WTC11 (cell line): Measurements from ENCODE around the gene POTEJ. TPM values are rescaled to one million over a fixed set of nuclear protein-coding genes. Genes with fewer than 3 reads are reported as not detected.
"Not testable (repeated sequence)": the region's sequence is repeated elsewhere in the genome, so short reads cannot be mapped to it uniquely, and the experiment has no call there.

Experiments used
- ATAC-seq: fragments of 200-7000 bp; cut with Tn5 transposase; 2 replicates; pipeline ENCODE4 v1.10.0; 2021; ENCODE audit warnings: mild to moderate bottlenecking, moderate library complexity
- CTCF ChIA-PET: fragments of 300-600 bp; sonication (Branson Sonifier 250); formaldehyde crosslinking; loops from one replicate; lab custom pipeline; 2021; ENCODE audit warnings: antibody characterized with exemption; lab: Charles Lee
- POLR2A ChIA-PET: fragments of 350-600 bp; sonication (Branson Sonifier 250); formaldehyde crosslinking; loops from one replicate; lab custom pipeline; 2021; ENCODE audit warnings: antibody characterized with exemption; lab: Charles Lee
- DNase-seq: peaks from one replicate; pipeline ENCODE4 v3.0.0; 2021; ENCODE audit warnings: low spot score
- H3K27ac Mint-ChIP-seq: 2 replicates; pipeline ENCODE4 v1.8.0; 2021; ENCODE audit warnings: mixed read lengths
- H3K27me3 Mint-ChIP-seq: 2 replicates; pipeline ENCODE4 v1.8.0; 2021; ENCODE audit warnings: low read depth, mild to moderate bottlenecking, moderate library complexity, mixed read lengths
- H3K36me3 Mint-ChIP-seq: 2 replicates; pipeline ENCODE4 v1.8.0; 2021; ENCODE audit warnings: mixed read lengths
- H3K4me1 Mint-ChIP-seq: 2 replicates; pipeline ENCODE4 v1.8.0; 2022; ENCODE audit warnings: mixed read lengths
- H3K4me3 Mint-ChIP-seq: 2 replicates; pipeline ENCODE4 v1.8.0; 2021; ENCODE audit warnings: mild to moderate bottlenecking, moderate library complexity, mixed read lengths
- H3K9me3 Mint-ChIP-seq: 2 replicates; pipeline ENCODE4 v1.8.0; 2021; ENCODE audit warnings: mixed read lengths
- total RNA-seq: library from RNA; stranded (reverse); gene quantifications from 3 replicates; pipeline ENCODE4 v1.2.3, GENCODE V29; 2021

Gene POTEJ
- total RNA-seq, 1 experiment from 2014 or later: not detected

GRCh38 chr2:130590170-130590841 is 20.9 kb upstream of the POTEJ start:
- H3K36me3 Mint-ChIP-seq, H3K27me3 Mint-ChIP-seq, H3K4me1 Mint-ChIP-seq, H3K27ac Mint-ChIP-seq, ATAC-seq, DNase-seq, POLR2A ChIA-PET, H3K9me3 Mint-ChIP-seq, H3K4me3 Mint-ChIP-seq, CTCF ChIA-PET: not testable (repeated sequence)

GRCh38 chr2:130590842-130591359 is 20.3 kb upstream of the POTEJ start:
- H3K36me3 Mint-ChIP-seq, H3K27ac Mint-ChIP-seq, H3K4me1 Mint-ChIP-seq, H3K9me3 Mint-ChIP-seq, CTCF ChIA-PET, H3K27me3 Mint-ChIP-seq, DNase-seq, POLR2A ChIA-PET, H3K4me3 Mint-ChIP-seq, ATAC-seq: not testable (repeated sequence)

GRCh38 chr2:130592791-130593414 is 18.3 kb upstream of the POTEJ start:
- POLR2A ChIA-PET, H3K27me3 Mint-ChIP-seq, H3K36me3 Mint-ChIP-seq, H3K4me3 Mint-ChIP-seq, H3K27ac Mint-ChIP-seq, H3K4me1 Mint-ChIP-seq, DNase-seq, CTCF ChIA-PET, H3K9me3 Mint-ChIP-seq: not testable (repeated sequence)
- ATAC-seq: peak; percentile 67

- CTCF ChIA-PET, H3K4me1 Mint-ChIP-seq, H3K4me3 Mint-ChIP-seq, H3K27me3 Mint-ChIP-seq, ATAC-seq, H3K36me3 Mint-ChIP-seq, H3K27ac Mint-ChIP-seq, H3K9me3 Mint-ChIP-seq, POLR2A ChIA-PET, DNase-seq: not testable (repeated sequence)
These were observed 17.2 kb upstream of the POTEJ start for GRCh38 chr2:130594011-130594410.

DNA sequence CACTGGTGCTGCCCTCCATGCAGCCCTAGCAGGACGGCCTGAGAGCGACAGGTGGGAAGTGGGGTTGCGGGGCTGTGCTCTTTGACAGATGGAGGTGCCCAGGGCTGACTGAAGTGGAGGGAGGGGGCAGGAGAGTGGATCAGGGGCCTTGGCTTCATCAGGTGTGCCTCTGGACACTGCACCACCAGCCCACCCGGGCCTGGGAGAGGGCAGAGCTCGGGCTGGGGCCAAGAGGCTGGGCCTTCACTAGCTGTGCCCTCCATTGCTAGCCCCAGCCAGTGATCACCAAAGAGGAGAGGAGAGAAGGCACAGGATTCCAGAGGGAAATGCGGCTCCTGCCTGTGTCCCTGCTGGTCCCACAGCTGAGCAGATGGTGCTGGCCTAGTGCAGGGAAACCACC is 14.5 kb upstream of the POTEJ start:
- POLR2A ChIA-PET, H3K4me1 Mint-ChIP-seq, H3K27ac Mint-ChIP-seq, H3K9me3 Mint-ChIP-seq, H3K27me3 Mint-ChIP-seq, H3K36me3 Mint-ChIP-seq, CTCF ChIA-PET, ATAC-seq, DNase-seq, H3K4me3 Mint-ChIP-seq: not testable (repeated sequence)

- H3K4me1 Mint-ChIP-seq, H3K9me3 Mint-ChIP-seq, POLR2A ChIA-PET, H3K4me3 Mint-ChIP-seq, DNase-seq, H3K36me3 Mint-ChIP-seq, H3K27ac Mint-ChIP-seq, H3K27me3 Mint-ChIP-seq, CTCF ChIA-PET: not testable (repeated sequence)
- peak; percentile 33 for ATAC-seq
These were observed 13.2 kb upstream of the POTEJ start for GRCh38 chr2:130597994-130598393.

DNA sequence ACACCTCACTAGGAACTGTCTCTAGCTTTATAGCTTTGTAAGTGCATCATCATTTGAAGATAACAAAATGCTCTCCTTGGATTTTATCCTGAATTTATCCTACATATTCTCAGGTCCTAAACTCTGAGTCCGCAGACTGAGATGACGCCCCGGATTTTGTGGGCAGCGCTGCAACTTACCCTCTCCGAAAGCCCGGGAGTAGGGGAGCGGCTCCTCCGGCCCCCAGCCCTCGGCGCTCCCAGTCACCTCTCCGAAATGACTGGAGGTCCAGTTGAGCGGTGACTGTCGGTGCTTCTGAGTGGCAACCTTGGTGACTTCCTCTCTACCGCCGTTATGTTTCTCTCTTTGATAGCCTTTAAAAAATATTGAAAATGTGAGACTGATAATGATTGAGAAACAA is 12.8 kb upstream of the POTEJ start:
- DNase-seq (peak; percentile 17), ATAC-seq (peak; percentile 46)
- H3K27me3 Mint-ChIP-seq, H3K27ac Mint-ChIP-seq, H3K36me3 Mint-ChIP-seq, CTCF ChIA-PET, H3K9me3 Mint-ChIP-seq, H3K4me1 Mint-ChIP-seq, POLR2A ChIA-PET, H3K4me3 Mint-ChIP-seq: not testable (repeated sequence)

- CTCF ChIA-PET, H3K9me3 Mint-ChIP-seq, DNase-seq, H3K4me1 Mint-ChIP-seq, H3K36me3 Mint-ChIP-seq, ATAC-seq, H3K4me3 Mint-ChIP-seq, POLR2A ChIA-PET, H3K27ac Mint-ChIP-seq, H3K27me3 Mint-ChIP-seq: not testable (repeated sequence)
These were observed 11.8 kb upstream of the POTEJ start, which contains the start of gene CFC1 for GRCh38 chr2:130599393-130599792. Gene CFC1 (minus strand): TSS chr2:130599575. CDS start chr2:130599287, 288 bp downstream.

DNA sequence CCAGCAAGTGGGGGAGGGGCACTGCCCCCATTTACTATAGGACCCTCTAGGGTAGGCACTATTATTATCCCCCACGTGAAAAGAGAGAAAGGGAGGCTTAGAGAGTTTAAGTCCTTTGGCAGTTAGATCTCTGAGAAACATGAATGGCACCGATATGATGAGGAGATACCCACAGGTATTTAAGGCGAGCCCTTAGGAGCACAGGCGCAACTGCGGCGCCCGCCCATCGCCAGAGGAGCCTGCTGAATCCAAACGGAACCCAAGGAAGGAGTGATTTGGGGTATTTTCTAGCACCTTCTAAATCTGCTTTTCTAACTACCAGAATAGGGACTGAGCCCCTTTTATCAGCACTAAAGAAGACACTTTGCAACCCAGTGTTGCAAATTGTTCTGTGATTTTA is 11.3 kb upstream of the POTEJ start:
- H3K4me3 Mint-ChIP-seq, H3K27me3 Mint-ChIP-seq, CTCF ChIA-PET, H3K9me3 Mint-ChIP-seq, DNase-seq, H3K27ac Mint-ChIP-seq, ATAC-seq, POLR2A ChIA-PET, H3K36me3 Mint-ChIP-seq, H3K4me1 Mint-ChIP-seq: not testable (repeated sequence)

GRCh38 chr2:130601648-130602302 is 9.5 kb upstream of the POTEJ start:
- H3K9me3 Mint-ChIP-seq, CTCF ChIA-PET, H3K27ac Mint-ChIP-seq, DNase-seq, H3K36me3 Mint-ChIP-seq, POLR2A ChIA-PET, H3K4me1 Mint-ChIP-seq, ATAC-seq, H3K27me3 Mint-ChIP-seq, H3K4me3 Mint-ChIP-seq: not testable (repeated sequence)

DNA sequence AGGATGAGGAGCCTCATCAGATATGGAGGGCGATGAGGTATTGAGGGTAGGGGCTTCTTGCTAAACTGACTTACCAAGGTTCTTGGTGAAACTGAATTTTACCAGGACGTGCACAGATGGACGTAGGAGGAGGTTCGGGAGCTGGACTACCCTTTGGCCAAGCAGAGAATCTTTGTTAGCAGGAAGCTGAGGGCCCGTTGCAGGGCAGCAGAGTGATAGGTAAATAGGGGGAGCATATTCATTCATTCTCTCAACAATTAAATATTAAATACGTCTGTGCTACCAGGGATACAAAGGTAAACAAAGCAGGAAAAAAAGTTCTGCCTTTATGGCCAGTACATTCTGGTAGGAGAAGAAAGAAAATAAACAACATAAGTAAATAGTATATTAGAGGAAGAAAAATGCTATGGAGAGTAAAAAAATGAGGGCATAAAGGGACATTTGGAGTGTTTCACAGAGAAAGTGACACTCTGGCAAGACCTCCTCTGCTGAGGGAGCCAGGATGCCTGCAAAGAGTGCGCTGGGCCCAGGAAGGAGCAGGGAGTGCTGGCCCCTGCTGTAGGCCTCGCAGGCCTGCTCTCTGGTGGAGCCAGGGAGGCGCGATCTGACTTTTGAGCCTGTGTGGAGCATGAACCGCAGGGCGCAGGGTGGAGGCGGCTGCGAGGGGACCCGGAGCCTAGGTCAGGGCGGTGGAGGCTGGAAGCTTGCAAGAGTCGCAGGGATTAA is 2.8 kb upstream of the POTEJ start:
- H3K4me1 Mint-ChIP-seq, H3K4me3 Mint-ChIP-seq, H3K36me3 Mint-ChIP-seq, H3K9me3 Mint-ChIP-seq, H3K27me3 Mint-ChIP-seq, CTCF ChIA-PET, H3K27ac Mint-ChIP-seq, POLR2A ChIA-PET, DNase-seq: not testable (repeated sequence)
- peak; percentile 89 for ATAC-seq
